Thyroid gland (tissue), 4 donors: ENCODE measurements around the gene BEAN1. TPM values are rescaled to one million over a fixed set of nuclear protein-coding genes. Genes with fewer than 3 reads are reported as not detected.
"Not testable (repeated sequence)": the region's sequence is repeated elsewhere in the genome, so short reads cannot be mapped to it uniquely, and the experiment has no call there.

Source experiments
- DNase-seq, 2 donors: peaks; one replicate each; pipeline ENCODE4 v3.0.0-alpha.2; 2019
- H3K27ac ChIP-seq, 3 donors: fragments of 200-600 bp; sonication (generic); 1 replicate in 2 of 3; 2 replicates in 1 of 3; pipeline ENCODE4 v1.5.1; 2016 to 2019; ENCODE audit warnings: mild to moderate bottlenecking in 1 of 3, moderate library complexity in 1 of 3
- H3K27me3 ChIP-seq: fragments of 200-600 bp; sonication (generic); one replicate; pipeline ENCODE4 v1.5.1; 2019
- H3K36me3 ChIP-seq, 2 donors: fragments of 200-600 bp; sonication (generic); one replicate each; pipeline ENCODE4 v1.5.1; 2016 to 2019
- H3K4me1 ChIP-seq, 2 donors: fragments of 200-600 bp; sonication (generic); one replicate each; pipeline ENCODE4 v1.5.1; 2017 to 2019
- H3K4me3 ChIP-seq, 3 donors: fragments of 200-600 bp; sonication (generic); replicated peaks in 1 of 3; 1 replicate in 2 of 3; 2 replicates in 1 of 3; pipeline ENCODE4 v1.5.1; 2016; ENCODE audit warnings: mild to moderate bottlenecking in 1 of 3
- H3K9me3 ChIP-seq: fragments of 200-600 bp; sonication (generic); one replicate; pipeline ENCODE4 v1.5.1; 2017
- POLR2A ChIP-seq, 2 donors: fragments of 450-650 bp; IDR thresholded peaks; one replicate each; pipeline ENCODE4 v1.6.1; 2017; ENCODE audit warnings: antibody characterized with exemption in 2 of 2, mild to moderate bottlenecking in 2 of 2, moderate library complexity in 1 of 2
- WGBS, 2 donors: methylation state at CpG; one replicate each; pipeline ENCODE4 v1.1.5; 2017; 5-methylcytosine and 5-hydroxymethylcytosine counted together
- intact Hi-C: fragments of 100-400 bp; cut with DNase I; formaldehyde crosslinking; loops from one replicate; pipeline ENCODE4 v1.15.1; 2023
- total RNA-seq, 4 donors: library from RNA; depleted of rRNA; stranded (reverse); fragments of >200 nt; gene quantifications; one replicate each; pipeline ENCODE4 v1.2.3, GENCODE V29; 2016
- TF ChIP-seq, protein P1 (sequence below), 6 experiments: fragments of 200-600 bp in 3 of 6; fragments of 450-650 bp in 3 of 6; sonication (generic) in 3 of 6; IDR thresholded peaks; one replicate each; pipeline ENCODE4 v1.5.1; 2016 to 2019; ENCODE audit warnings: antibody characterized with exemption in 6 of 6, mild to moderate bottlenecking in 2 of 6, inconsistent platforms in 1 of 6, moderate library complexity in 1 of 6

Gene BEAN1
- total RNA-seq, 4 donors from 2014 or later: 0.38 to 0.54 TPM; not detected in 2

DNA sequence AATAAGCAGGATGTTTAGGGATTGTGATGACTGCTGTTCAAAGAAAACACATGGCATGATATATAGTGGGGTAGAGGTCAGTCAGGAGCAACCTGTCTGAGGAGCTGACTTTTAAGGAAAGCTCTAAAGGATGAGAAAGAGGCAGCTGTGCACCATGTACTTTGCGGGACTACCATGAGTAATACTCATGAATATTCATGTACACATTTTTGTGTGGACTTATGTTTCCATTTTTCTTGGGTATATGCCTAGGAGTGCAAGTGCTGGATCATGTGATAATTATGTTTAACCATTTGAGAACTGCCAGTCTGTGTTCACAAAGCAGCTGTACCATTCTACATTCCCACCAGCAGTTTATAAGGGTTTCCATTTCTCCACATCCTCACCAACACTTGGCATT, 35.8 kb downstream of the BEAN1 start:
- Histone ChIP-seq H3K27ac (no peak overlapping the region), H3K27me3 (no peaks in the 10 kb centered on the region), H3K4me3 (no peak overlapping the region), H3K9me3 (no peaks in the 10 kb centered on the region), H3K4me1 (no peaks in the 10 kb centered on the region), H3K36me3 (no peaks in the 10 kb centered on the region)
- WGBS, 2 donors: 56 to 83% methylated on average over 1 of the region's 1 CpG
- intact Hi-C loops: no loop called here
- DNase-seq: no peak
- no peak for TF ChIP-seq POLR2A (IDR thresholded peaks at IDR 0.05)
- TF ChIP-seq, protein P1, sequence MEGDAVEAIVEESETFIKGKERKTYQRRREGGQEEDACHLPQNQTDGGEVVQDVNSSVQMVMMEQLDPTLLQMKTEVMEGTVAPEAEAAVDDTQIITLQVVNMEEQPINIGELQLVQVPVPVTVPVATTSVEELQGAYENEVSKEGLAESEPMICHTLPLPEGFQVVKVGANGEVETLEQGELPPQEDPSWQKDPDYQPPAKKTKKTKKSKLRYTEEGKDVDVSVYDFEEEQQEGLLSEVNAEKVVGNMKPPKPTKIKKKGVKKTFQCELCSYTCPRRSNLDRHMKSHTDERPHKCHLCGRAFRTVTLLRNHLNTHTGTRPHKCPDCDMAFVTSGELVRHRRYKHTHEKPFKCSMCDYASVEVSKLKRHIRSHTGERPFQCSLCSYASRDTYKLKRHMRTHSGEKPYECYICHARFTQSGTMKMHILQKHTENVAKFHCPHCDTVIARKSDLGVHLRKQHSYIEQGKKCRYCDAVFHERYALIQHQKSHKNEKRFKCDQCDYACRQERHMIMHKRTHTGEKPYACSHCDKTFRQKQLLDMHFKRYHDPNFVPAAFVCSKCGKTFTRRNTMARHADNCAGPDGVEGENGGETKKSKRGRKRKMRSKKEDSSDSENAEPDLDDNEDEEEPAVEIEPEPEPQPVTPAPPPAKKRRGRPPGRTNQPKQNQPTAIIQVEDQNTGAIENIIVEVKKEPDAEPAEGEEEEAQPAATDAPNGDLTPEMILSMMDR (IDR thresholded peaks at IDR 0.05): no peak

DNA sequence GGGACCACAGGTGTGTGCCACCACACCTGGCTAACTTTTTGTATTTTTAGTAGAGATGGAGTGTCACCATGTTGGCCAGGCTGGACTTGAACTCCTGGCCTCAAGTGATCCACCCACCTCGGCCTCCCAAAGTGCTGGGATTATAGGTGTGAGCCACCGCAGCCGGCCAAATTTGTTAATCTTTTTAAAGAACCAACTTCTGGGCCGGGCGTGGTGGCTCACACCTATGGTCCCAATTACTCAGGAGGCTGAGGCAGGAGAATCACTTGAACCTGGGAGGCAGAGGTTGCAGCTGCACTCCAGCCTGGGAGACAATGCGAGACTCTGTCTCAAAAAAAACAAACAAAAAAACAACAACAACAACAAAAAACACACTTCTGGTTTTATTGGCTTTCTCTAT, 38.9 kb downstream of the BEAN1 start:
- H3K27me3 ChIP-seq, DNase-seq, H3K27ac ChIP-seq, H3K4me3 ChIP-seq, H3K9me3 ChIP-seq, H3K4me1 ChIP-seq, intact Hi-C loops, H3K36me3 ChIP-seq: not testable (repeated sequence)
- 89 to 99% methylated on average over 6 of the region's 6 CpGs for WGBS, 2 donors

DNA sequence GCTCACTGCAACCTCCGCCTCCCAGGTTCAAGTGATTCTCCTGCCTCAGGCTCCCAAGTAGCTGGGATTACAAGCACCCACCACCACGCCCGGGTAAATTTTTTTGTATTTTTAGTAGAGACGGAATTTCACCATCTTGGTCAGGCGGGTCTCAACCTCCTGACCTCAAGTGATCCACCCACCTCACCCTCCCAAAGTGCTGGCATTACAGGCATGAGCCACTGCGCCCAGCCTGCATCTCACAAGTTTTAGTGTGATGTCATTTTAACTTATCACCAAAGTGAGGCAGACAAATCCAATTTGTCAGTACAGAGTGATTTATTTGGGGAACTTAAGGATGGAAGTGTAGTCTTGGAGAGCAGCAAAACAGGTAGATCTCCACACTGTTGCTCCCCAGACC, 39.5 kb downstream of the BEAN1 start:
- DNase-seq, intact Hi-C loops, H3K9me3 ChIP-seq, H3K36me3 ChIP-seq, H3K27me3 ChIP-seq, H3K4me1 ChIP-seq, H3K27ac ChIP-seq, H3K4me3 ChIP-seq: not testable (repeated sequence)
- WGBS, 2 donors: 94% methylated on average over 6 of the region's 6 CpGs

DNA sequence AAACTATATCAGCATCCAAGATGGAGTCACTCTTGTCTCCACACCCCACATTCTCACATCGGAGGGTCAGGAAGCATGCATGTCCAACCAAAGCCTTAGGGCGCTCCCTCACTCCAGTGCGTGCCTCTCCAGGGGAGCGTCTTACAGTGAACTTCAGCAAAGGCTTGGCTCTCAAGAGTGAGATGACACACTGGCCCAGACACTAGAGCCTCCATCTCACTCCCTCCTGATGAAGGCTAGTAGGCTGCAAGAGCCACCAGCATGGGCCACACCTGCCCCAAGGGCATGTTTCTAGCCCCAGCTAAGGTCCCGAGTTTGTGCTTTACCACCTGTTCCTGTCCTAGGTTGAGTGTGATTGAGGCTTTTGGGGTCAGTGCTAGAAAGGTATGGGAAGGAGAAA, 40.5 kb downstream of the BEAN1 start:
- Histone ChIP-seq H3K27me3 (no peaks in the 10 kb centered on the region), H3K4me1 (no peaks in the 10 kb centered on the region), H3K27ac (no peak overlapping the region), H3K36me3 (no peaks in the 10 kb centered on the region), H3K9me3 (no peaks in the 10 kb centered on the region), H3K4me3 (no peak overlapping the region)
- DNase-seq: no peak
- TF ChIP-seq, protein P1 (IDR thresholded peaks at IDR 0.05): no peak
- TF ChIP-seq POLR2A (IDR thresholded peaks at IDR 0.05): no peak
- 85 to 95% methylated on average over 5 of the region's 5 CpGs for WGBS, 2 donors
- intact Hi-C loops: no loop called here

DNA sequence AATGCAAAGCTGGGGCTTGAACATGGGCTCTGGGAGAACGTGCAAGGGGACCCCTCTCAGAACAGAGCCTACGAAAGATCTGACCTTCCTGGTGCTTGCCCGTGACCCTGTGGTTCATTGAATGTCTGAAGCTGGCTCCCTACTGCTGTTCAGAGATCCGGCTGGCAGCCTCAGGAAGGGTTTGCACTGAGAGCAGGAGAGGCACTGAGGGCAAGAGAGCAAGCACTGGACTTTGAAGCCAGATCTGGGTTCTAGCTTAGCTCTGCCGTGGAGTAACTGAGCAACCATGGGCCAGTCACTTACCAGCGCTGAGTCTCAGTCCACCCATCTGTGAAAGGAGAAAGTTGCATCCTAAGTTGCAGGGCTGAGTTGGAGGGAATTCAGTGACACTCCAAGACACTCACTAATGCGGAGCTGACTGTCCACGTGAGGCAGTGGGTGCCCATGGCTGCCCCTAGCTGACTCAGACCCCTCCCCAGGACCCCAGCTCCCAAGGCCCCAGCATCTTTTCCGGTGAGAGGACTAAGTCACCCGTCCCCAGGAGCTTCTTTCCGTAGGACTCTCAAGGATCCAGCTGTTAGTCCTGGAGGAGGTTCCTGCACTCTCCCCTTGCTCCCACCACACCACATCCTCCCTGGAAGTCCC, 41.3 kb downstream of the BEAN1 start:
- intact Hi-C loops: no loop called here
- H3K27me3 ChIP-seq: no peaks in the 10 kb centered on the region
- no peaks in the 10 kb centered on the region for H3K36me3 ChIP-seq
- 86 to 91% methylated on average over 9 of the region's 11 CpGs for WGBS, 2 donors
- DNase-seq: no peak
- TF ChIP-seq, protein P1 (IDR thresholded peaks at IDR 0.05): no peak
- TF ChIP-seq POLR2A (IDR thresholded peaks at IDR 0.05): no peak
- H3K9me3 ChIP-seq: no peaks in the 10 kb centered on the region
- H3K27ac ChIP-seq: no peak overlapping the region
- no peak overlapping the region for H3K4me3 ChIP-seq
- H3K4me1 ChIP-seq: no peaks in the 10 kb centered on the region

DNA sequence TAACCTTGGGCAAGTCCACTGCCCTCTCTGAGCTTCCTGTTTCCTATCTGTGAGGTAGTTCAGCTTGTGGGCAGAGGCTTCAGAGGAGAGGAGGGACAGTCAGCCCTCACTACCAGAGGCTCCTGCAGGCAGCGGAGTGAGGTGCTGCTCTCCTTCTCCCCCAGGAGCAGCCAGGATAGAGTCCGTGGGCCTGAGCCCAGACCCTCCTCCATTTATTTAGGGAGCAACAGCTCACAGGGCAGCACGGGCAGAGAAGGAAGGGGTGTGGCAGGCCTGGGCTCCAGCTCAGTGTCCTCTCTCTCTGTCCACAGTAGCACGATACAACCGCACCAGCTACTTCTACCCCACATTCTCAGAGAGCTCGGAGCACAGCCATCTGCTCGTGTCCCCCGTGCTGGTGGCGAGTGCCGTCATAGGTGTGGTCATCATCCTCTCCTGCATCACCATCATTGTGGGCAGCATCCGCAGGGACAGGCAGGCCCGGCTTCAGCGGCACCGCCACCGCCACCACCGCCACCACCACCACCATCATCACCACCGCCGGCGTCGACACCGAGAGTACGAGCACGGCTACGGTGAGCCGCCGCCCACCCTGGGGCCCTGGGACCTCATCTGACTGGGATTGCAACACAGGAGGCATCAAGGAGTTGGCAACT, 42.3 kb downstream of the BEAN1 start:
- Histone ChIP-seq H3K4me3 (no peak overlapping the region), H3K4me1 (no peaks in the 10 kb centered on the region), H3K27ac (no peak overlapping the region), H3K27me3 (no peaks in the 10 kb centered on the region), H3K9me3 (no peaks in the 10 kb centered on the region), H3K36me3 (no peaks in the 10 kb centered on the region)
- TF ChIP-seq POLR2A (IDR thresholded peaks at IDR 0.05): no peak
- TF ChIP-seq, protein P1 (IDR thresholded peaks at IDR 0.05): no peak
- 95 to 96% methylated on average over 25 of the region's 26 CpGs for WGBS, 2 donors
- no peak for DNase-seq
- intact Hi-C loops: no loop called here
